Neural progenitor cell (in vitro differentiated cells): ENCODE results near the gene ING5.

ENCODE experiments used
- CTCF ChIP-seq: fragments of 200-600 bp; sonication (generic); IDR thresholded peaks from 2 replicates; pipeline ENCODE4 v1.5.1; 2017; ENCODE audit warnings: antibody characterized with exemption, mild to moderate bottlenecking
- EZH2phosphoT487 ChIP-seq: fragments of 200-600 bp; sonication (generic); IDR thresholded peaks from 2 replicates; pipeline ENCODE4 v1.6.1; 2017; ENCODE audit warnings: antibody characterized with exemption

GRCh38 chr2:241676665-241677064 lies 25.2 kb upstream of the ING5 start:
- TF ChIP-seq CTCF, result no peak
- no peak for TF ChIP-seq EZH2phosphoT487
